Dedifferentiated amniotic fluid mesenchymal stem cell (primary cell): ENCODE measurements around the gene PHC3.

Experiments used
- DNase-seq: peaks from one replicate; pipeline ENCODE4 v3.0.0-alpha.2; 2016; ENCODE audit errors: extremely low spot score

PHC3 gene

DNA sequence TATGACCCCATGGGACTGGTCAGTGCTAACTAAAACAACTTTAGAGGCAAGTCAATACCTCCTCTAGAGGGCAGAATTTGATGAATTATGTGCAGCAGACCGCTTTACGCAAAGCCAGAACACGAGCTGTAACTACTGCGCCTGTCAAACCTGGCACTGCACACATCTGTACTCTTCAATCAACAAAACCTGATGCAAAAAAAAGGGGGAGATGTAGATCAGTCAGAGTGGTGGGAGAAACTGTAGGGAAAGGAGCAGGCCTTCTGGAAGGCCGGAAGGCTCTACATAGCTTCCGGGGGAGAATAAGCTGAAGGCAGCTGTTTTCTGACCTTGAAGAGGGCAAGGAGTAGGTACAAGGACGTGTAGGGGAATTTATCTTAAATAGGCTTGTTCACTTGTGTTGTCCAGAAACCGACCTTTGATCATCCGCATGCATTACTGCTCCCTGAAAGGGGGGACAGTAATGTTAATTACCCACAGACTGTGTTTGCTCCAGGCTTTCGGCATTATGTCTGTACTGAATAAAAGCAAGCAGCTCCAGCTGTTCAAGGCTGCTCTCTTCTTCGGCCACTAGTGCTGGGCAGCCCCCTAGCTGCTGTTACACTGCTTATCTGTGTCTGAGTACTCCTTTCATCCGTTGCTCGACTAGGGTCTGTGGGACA lies 102.8 kb downstream of the PHC3 start:
- DNase-seq, result no peak

DNA sequence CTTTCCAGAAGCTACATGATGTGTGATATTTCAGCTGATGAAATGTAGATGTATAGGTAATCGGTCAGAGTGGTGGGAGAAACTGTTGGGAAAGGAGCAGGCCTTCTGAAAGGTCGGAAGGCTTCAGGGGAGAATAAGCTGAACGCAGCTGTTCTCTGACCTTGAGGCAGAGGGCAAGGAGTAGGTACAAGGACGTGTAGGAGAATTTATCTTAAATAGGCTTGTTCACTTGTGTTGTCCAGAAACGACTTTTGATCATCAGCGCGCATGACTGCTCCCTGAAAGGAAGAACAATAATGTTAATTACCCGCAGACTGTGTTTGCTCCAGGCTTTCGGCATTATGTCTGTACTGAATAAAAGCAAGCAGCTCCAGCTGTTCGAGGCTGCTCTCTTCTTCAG lies 104.2 kb downstream of the PHC3 start:
- DNase-seq, result no peak

DNA sequence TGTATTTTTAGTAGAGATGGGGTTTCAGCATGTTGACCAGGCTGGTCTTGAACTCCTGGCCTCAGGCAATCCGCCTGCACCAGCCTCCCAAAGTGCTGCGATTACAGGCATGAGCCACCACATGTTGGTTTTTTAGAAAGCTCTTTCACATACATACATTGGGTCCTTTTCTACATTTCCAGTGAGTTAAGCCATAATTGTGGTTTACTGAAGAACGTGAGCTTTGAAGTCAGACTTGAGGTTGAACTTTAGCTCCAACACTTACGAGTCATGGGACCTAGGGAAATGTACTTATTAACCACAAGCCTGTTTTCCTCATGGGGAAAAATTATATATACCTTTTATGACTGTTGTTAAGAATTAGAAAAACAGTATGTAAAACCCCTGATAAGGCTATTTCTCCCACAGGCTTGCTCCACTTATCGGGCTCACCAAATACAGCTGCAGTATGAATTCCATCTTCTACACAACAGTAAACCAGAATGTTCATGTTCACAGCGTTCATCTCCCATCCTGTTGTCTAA lies 104.8 kb downstream of the PHC3 start:
- DNase-seq, result no peak

DNA sequence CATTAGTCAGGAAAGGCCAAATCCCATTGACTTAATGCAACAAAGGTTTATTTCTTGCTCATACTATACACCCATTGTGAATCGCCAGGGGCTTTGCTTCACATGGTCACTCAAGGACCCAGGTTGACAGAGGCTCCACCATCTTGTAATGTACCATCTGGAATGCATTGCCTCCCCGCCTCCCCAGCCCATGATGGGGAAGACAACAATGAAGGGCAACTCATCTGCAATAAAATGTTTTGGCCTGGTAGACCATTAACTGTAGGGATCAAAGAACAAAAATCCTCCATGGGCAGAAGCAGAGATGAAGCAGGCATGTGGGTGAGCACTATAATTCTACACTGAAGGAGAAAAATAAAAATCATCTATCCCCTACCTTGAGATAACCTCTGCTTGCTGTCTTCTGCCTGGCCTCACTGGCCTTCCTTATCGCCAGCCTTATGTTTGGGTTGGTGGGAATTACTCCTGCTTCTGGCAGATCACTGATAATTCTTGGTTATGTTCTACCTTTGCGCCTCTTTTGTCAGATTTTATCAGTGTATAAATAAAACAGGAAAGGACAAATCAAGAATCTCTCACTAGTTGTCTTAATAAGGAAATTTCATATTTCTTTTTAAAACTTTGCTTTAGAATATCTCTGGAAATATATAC lies 106.0 kb downstream of the PHC3 start:
- no peak for DNase-seq

DNA sequence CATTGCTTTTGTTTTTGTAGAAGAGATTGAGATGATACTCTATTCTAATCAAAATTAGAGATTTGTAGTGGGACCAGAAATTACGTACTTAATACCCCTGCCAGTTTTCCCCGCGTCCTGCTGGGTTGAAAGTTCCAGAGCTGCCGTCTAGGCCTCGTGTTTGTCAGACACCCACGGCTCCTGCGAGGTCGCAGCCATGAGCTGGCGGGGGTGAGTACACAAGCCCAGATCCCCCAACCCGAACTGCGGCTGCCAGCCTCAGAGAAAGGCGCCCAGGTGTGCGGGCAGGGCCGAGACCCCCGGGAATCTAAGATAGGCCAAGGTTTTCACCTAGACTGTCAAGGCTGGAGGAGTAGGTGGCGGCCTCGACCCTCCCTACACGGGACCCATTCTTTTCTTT lies 117.4 kb downstream of the PHC3 start:
- no peak for DNase-seq

DNA sequence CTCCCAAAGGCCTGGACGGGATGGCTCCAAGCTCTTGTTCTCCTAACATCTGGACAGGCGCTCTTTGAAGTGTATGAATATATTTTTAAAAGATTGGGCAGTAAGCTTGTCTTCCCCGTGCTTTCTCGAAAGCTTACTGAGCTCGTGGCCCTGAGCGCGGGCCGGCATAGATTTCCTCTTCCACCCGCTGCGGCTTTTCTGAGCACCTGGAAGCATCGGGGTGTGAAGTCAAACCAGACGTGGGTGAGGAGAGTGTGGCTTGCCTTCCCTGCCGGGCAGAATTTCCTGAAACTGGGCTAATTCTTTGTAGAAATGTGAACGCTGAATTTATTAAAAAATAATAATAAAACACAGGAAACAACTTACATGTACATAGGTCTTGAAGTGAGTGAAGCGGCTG lies 117.8 kb downstream of the PHC3 start:
- DNase-seq, result no peak

DNA sequence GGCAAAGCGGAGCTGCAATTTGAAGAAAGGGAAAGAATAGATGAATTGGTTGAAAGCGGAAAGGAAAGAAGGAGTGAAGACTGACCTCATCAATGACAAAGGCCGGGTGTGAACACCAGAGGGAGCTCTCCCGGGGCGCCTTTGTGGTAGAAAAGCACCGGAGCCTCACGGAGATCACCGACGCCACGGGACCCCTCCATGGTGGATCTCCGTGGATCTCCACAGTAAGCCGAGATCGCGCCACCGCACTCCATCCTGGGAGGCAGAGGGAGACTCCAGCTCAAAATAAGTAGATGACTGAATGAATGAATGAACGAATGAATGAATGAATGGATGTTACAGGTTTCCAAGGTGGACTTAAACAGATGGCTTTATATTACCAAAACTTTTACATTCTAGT lies 118.8 kb downstream of the PHC3 start:
- no peak for DNase-seq

DNA sequence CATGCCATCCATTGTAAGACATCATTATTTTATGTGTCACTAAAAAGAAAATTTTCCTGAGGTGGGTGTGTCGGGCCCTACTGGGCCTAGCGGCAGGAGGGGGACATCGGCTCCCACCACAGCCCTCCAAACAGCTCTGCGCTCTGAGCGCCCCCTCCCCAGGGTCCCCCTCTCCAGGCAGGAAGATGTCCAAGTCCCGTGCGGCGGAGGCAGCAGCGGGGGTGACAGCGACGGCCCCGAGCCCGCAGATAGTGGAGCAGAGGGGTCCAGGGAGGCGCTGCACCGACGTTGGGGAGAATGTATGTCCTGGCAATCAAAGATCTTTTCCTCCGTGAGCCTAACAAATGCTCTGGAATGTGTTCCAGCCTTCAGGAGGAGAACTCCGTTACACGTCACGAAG lies 119.5 kb downstream of the PHC3 start:
- no peak for DNase-seq

DNA sequence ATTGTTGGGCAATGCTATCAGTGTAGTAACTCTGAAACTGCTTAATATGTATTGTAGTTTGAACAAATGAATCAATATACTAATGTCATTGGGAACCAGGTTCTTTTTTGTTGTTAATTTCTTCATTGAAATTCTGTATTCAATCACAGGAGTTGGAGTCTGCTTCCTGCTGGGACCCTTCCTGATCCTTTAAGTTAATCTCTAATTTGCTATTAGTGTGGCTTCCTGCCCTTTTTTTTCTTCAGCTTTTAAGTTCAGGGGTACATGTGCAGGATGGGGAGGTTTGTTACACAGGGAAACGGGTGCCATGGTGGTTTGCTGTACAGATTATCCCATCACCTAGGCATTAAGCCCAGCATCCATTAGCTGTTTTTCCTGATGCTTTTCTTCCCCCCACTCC lies 122.1 kb downstream of the PHC3 start:
- DNase-seq, result no peak

DNA sequence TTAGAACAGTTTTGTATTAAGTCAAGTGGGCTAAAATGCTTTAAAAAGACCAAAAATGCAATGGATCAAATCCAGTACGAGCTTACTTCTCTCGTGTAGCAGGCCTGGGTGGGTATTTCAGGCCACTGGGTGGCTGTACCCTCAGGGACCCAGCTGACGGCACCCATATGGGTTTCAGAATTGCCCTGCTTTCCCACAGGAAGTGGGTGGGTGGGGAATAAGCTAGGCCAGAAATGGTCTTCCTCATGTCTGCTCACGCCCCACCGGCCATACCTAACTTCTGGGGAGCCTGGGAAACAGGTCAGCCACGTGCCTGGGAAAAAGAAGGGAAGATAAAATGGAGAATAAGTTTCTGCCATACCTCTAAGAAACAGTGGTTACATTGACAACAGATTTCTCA lies 123.4 kb downstream of the PHC3 start:
- DNase-seq, result no peak

DNA sequence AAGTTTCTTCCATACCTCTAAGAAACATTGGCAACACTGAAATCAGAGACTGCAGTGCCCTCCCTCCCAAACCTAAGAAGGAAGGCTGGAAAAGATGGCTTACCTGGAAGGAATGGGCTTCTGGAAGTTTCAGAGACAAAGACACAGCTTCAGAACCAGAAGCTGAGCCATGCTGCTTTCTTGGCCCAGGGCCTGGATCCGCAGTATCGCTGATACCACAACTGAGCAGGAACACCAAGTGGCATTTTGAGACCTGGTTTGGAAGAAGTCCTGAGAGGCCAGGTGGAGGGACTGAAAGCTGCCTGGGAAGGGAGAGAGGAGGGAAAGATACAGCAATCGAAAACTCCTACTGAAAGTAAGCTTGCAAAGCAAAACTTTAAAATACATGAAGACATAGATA lies 124.0 kb downstream of the PHC3 start:
- no peak for DNase-seq

DNA sequence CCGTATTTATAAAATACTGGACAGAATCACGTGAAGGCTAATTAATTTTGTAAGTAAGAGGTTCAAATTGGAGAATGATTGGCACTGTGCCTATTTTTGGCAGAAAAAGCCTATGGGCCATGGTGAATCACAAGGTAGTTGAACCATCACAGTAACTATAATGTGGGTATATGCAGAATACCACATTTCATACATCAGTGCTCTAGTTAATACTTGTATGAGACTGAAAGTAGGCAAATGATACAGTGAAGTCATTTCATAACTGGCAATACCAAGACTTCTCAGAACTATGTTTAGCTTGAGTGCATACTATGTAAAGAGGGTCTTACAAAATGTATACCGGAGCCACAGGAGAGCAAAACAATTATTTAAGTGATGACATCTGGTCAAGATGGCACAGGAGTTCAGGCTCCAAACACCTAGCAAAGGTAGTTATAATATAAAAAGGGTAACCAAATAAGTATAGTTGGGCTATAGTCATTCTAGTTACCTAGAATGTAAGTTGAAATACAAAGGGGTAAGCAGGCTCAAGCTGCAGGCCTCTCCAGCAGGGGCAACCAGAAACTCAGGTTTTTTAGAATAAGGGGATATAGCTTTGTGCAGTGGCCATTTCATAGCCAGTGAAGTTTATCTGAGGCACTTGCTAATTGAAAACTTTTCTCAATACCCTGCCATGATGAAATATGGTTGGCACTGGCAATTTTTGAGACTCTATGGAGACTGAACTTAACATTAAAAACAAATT lies 124.7 kb downstream of the PHC3 start:
- no peak for DNase-seq

DNA sequence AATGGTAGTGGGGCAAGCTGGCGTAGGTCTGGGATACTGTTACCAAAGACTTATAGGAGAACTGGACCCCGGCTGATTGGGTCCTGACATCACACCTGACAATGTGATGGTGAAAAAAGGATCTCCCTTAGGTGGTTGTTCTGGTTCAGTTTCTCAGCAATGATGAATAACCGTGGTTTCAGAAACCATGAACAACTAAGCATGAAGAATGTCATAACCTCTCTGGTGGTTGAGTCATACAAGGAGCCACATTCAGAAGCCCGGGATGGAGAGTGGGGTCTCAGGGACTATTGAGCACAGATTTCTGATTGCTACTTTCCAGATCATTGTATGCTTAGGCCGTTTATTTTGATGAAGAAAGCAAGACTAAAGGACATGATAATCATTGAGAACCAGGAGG lies 126.3 kb downstream of the PHC3 start:
- DNase-seq, result no peak

DNA sequence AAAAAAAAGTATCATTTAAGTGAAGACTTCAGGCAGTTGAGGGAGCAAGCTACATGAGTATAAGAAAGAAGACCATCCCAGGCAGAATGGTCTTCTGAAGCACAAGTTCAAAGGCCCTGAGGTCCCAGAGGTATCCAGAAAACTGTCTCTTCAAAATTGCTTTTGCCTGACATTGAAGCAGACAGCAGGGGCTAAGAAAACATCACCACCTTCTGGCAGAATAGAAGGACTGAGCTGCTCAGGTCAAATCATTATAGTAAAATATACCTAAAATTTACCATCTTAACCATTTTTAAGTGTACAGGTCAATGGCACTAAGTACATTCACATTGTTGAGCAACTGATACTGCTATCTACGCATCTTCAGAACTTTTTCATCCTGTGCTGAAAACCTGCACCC lies 127.3 kb downstream of the PHC3 start:
- no peak for DNase-seq

DNA sequence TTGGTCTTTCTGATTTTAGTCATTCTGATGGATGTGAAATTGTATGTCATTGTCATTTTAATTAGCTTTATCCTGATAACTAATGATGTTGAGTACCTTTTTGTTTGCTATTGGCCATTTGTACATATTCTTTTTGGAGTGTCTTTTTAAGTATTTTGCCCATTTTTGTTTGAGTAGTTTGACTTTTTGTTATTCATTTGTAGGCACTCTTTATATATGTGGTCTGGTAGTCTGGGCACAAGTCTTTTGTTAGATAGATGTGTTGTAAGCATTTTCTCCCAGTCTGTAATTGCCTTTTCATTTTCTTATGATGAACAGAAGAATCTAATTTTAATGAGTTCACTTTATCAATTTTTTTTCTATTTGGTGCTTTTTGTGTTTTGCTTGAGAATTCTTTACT lies 129.1 kb downstream of the PHC3 start:
- no peak for DNase-seq

DNA sequence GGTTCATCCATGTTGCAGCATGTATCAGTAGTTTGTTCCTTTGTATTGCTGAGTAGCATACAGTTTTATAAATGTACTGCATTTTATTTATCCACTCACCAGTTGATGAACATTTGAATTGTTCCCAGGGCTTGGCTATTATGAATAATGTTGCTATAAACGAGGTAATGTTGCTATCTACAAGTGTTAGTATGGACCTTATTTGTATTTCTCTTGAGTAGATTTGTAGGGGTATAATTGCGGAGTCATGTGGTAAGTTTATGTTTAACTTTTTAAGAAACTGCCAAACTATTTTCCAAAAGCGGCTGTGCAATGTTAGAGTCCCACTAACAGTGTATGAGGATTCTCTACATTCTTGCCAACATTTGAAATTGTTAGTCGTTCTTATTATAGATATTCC lies 130.8 kb downstream of the PHC3 start:
- DNase-seq, result no peak

DNA sequence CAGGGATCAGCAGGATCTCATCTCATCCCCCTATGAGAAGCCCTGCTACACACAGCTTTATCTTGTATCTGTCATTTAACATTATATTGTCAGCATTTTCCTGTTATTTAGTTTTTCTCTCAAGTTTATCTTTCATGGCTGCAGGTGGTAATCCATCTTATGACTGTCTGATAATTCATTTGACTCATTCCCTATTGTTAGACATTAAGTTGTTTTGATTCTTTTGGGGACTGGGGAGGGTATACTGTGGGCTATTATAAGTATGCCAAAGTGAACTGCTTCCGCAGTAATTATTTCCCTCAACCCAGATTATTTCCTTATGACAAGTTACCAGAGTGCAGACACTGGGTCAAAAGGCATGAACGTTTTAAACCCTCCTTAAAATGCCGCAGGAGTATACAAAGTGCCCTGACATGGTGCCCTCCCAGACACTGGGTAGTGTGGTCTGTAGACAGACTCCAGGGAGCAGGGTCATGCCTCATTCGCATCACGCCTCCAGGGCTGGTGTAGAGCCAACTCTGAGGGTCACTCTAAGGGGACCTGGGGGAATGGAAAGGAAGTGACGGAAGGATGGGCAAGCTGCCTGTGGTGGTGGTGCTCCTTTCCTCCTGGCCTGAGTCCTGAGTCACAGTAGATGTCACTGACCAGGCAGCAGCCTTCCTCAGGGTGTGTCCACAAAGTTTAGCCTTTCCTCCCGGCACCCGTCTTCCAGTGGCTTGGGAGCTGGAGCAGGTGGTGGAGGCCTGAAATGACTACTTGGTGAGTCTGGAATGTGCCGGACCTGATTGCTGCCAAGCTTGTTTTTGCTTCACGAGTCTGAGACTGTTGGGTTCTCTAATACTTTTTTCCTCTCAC lies 132.2 kb downstream of the PHC3 start:
- no peak for DNase-seq

DNA sequence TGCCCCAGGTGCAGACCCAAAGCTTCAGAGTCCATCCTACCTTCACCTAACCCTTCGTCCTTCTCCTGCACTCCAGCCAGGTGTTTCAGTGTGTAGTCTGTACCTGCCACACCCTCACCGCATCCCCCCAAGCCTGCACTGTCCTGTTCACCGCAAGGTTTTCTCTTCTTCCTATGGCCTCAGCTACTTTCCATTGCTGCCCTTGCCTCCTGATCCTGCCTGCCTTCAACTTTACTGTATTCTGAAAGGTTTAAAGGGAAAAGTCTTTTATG lies 134.5 kb downstream of the PHC3 start:
- DNase-seq, result no peak

DNA sequence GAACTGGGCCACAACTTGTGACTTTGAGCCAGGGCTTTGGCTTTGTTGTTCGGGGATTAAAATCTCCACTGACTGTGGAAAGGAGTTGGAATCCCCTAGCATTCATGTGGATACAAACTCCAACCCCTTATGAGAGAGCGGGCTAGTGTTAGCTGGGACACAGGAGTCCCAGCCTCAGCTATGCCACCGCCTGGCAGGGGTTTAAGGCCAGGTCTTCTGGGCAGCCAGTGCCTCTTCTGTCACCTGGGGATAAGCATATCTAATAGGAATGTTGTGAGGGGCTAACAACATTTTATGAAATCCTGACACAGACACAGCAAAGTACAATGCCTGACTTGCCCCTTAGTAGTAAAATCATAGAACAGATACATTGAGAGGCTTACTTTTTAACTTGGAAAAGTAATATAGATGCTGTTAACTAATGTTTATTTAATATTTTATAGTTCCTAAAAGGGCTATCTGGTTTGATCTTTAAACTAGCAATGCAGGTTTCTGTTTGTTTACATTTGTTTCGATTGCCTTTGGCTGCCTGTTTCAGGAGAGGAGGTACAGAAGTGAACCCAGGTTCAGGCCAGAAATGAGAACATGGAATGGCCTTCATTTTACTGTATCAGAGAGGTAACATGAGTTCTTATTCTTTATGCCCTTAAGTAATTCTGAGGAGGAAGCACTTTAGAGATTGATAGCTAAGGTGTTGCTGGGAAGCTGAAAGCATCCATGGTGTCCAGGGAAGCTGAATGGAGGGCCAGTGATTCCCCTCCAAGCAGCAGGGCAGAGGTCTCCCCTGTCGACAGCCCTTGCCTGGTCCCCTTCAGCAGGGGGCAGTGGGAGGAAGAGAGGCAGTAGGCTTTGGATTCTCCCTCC lies 135.0 kb downstream of the PHC3 start:
- DNase-seq, result no peak

DNA sequence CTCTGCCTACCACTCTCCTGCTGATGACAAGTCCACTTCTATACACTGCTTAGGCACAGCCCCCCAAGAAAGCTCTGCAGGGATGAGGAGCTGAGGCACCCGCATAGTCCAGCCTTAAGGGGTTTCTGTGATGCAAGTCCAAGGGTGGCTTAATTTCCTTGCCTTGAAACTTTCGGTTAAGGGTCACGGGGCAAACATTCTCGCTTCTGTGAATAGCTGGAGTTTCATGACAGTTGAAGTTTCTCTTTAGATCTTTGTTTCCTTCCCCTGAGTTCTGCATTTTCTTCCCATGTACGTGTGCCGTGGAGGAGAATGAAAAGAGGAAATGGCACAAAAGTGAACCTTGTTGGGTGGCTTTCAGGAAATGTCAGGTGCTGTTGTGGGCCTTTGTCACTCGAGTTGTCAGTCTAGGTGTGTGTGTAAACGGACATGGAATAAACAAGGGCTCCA lies 136.7 kb downstream of the PHC3 start:
- DNase-seq, result no peak

DNA sequence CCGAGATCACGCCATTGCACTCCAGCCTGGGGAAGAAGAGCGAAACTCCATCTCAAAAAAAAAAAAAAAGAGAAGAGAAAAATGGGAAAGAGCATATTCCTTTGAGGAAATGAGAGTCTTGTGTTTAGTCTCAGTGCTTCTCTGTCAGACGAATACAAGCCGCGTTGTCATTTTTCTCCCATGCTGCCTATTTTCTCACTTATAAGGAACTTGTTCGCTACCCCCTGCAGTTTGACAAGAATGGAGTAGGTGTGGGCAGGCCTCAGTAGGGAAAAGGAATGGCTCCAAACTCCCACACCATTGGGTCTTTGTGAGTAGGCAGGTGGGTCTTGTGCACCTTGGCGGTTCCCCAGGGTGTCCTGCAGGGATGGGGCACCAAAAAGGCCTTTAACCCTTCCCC lies 137.3 kb downstream of the PHC3 start:
- no peak for DNase-seq
